Astrocyte of the hippocampus (primary cell): ENCODE results near the gene WDR35.

ENCODE experiments used
- DNase-seq: peaks from one replicate; pipeline ENCODE4 v3.0.0; 2011; ENCODE audit warnings: low read depth, low spot score

The WDR35 gene

DNA sequence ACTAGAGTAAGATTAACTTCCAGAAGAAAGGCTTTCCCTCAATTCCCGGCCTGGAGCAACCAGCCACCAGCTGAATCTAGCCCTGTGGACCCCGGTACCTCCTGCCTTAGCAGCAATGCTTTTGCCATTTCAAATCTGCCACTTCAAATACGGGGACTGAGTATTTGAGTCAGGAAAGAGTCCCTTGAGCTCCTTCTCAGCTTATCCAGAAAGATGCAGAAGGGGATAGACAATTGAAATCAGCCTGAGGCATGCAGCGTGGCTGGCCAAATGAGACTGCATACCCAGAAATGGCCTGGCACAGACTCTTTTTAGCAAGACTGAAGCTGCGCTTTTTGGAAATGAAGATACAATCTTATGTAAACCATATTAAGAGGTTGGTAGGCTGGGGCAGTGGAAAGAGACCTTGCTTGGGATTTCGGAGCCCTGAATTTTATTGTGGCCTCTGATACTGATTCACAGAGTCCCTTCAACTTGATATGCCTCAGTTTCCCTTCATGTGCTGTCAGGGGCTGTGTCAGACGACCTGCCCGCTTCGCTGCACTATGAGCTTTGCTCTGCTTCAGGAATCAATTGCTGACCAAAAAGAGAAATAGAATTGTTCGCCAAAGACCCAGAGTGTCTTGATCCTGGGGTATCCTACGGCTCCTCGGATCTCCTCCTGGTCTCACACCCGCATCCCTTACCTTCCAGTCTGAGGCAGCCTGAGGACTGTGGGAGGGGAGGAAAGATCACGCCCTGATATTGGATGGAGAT lies 21.5 kb upstream of the WDR35 start:
- no peak for DNase-seq

DNA sequence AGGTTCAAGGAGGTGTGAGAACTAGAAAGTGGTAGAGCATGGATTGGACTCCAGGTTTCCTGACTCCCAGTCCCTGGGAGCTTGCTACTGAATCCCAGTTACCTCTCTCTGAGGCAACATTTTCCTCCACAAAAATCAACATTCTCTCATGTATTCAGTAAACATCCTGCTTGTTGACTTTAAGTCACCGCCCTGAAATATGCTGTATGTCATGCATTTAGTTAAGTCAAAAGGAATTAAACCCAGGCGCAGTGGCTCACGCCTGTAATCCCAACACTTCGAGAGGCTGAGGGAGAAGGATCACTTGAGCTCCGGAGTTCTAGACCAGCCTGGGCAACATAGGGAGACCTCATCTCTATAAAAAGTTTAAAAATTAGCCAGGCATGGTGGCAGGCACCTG lies 18.8 kb upstream of the WDR35 start:
- no peak for DNase-seq

DNA sequence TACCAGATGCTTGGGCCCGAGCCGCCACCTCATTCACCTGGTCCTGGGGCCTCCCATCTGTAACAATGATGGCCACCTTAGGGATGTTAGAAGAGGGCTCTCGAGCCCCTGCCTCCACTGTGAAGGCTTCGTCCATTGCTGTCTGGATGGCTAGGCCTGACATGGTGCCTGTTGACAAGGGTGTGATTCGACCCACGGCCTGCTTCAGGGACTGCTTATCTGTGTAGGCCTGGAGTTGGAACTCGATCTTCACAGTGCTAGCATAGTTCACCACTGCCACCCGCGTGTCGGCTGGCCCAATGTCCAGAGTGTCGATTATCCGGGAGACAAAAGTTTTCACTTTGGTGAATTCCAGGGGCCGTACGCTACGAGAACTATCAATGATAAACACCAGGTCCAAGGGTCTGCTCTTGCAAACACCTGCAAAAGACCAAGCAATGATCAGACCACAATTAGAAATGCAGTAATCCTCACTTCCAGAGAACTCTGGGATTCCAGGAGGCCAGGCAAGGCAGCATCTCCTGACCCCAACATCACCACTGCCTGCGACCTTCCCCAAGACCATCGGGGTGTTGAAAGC lies 16.1 kb upstream of the WDR35 start:
- no peak for DNase-seq

DNA sequence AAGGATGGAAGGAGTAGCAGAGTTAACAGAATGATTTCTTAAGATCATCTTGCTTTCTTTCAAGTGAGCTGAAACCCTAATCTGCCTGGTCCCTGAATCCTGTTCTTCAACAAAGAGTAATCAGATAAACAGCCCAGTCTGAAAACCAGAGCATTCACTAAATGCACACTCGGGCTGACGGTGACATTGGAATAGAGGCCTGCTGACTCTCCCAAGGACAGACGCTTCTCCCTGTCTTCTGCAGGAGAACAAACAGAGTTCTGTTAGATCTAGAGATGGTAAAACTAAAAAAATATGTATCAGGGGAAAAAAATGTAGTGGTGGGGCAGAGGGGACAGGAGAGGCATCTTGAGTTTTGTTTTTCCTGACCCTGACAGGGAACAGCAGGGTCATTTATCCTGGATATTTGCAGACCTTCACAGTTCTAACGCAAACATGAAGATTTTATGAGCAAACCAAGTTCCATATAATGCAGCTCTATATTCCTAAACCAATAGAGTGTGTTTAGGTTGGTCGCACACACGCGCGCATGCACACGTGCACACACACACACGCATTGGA lies 15.2 kb upstream of the WDR35 start:
- no peak for DNase-seq

DNA sequence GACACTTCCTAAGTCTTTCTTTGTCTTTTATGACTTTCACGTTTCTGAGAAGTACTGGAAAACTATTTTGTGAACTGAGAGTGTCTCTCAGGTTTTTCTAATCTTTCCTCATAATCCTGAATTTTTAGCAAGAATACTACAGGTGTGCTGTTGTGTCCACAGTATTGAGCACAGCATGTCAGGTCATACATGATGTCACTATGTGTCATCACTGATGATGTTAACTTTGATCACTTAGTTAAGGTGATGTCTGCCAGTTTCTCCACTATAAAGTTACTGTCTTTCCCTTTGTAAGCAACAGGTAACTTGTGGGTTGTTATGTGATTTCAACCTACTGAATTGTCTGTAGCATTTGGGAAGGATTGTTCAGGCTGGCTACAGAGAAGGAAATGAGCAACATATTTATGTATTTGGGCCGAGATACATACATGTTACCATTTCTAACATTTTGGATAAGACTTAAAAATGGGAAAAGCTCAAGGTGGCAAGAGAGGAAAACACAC lies 11.5 kb upstream of the WDR35 start:
- DNase-seq = no peak

DNA sequence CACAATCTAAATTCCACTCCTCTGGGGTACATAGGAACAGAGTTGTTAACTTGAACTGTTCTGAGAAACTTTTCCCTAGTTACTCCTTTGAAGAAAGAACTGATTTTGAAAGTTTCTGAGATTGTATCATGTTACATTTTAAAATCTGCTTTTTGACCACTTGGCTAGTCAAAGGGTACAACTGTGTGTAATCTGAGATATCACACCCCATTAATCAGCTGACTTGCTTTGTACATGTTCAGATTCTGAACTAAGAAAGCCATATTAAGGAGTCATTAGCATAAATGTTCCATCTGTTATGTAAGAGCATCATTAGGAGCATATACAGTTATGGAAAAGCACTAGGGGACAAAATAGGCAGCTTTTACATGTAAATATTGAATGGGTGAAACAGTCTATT lies 3.8 kb upstream of the WDR35 start:
- no peak for DNase-seq

DNA sequence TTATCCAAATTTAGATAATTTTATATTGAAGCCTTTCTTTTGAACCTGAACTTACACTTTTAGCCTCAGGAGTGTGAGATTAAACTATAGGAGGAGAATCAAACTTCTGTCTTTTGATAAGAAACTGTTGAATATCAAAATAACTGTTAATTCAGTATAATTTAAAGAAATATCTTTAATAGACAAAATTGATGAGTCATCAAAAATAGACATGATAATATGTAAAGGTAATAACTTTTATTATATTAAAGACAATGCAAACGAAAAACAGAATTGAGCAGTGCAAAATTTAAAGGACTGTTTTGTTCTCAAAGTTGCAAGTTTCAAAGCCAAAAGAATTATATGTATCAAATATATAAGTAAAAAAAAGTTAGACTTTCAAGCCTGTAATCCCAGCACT lies 2.0 kb upstream of the WDR35 start:
- no peak for DNase-seq

DNA sequence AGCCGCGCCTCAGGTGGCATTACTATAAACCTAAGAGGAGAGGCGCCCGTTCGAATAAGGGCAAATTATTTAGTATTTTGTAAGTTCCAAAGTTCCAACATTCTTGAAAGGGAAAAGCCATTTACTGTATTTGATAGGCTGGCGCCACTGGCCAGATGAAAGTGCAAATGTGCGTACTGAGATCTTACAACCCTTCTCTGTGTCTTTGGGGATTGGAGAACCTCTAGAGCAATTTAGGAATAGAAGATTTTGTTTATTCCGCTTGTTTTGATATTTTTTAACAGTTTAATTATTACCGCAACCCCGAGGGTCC lies 467 bp upstream of the WDR35 start:
- DNase-seq = no peak

DNA sequence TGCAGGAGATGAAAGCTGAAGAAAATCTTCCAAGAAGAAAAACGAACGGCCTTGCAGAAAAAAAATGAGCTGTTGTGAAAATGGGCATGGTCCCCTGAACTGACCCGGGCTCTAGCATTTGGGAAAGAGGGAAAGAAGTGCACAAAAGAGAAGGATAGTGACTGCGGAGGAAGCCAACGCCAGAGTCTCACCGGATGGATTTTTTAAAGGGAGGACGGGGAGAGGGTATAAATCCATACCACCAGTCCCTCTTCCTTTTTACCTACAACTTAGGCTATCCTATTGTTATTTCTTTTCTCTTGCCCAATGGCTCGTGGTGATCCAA lies 601 bp downstream of the WDR35 start:
- DNase-seq = no peak

DNA sequence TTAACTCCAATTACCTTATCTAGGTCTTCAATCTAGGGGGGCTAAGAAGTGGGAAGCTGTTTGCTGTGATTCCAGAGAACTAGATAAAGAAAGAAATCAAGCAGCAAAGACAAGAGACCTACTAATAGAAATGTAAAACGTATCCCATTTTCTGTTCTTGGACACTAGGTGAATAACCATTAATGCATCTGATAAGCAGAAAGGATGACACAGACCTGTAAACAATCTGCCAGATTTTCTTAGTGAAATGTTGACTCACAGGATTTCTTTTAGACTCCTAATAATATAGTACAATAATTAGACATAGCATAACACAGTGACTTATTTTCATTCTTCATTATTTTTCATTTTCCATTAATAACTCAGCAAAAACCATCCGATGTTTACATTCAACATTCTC lies 1.3 kb downstream of the WDR35 start:
- DNase-seq = no peak

DNA sequence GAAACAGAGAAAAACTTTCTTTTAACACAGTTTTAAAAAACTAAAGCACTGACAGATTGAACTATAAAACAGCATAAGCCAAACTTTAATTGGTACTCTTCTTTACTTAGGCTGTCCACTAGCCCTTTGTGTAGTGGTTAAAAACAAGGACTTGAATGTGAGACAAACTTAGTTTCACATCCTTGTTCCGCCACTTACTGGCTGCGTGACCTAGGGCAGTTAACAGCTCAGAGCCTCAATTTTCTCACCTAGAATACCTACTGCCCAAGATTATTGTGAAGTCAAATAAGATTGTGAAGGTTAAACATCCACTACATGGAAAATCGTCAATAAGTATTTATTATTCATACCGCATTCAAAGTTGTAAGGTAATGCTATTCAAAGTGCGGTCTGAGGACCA lies 2.0 kb downstream of the WDR35 start:
- DNase-seq = no peak

DNA sequence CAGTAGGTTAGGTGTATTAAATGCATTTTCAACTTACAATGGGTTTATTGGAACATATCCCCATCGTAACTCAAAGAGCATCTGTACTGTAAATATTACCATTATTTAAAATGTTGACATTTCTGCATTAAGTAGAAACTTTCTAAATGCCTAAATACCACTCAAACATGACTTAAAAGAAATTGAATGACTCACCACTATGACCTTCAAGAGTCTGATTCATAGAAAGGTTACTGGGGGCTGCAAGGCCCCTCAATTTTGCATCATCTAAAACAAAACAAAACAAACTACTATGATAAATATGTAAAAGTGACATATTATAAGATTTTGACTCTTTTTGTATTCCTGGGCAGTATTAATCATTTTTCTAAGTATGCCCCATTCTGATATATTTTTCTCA lies 7.6 kb downstream of the WDR35 start:
- no peak for DNase-seq

DNA sequence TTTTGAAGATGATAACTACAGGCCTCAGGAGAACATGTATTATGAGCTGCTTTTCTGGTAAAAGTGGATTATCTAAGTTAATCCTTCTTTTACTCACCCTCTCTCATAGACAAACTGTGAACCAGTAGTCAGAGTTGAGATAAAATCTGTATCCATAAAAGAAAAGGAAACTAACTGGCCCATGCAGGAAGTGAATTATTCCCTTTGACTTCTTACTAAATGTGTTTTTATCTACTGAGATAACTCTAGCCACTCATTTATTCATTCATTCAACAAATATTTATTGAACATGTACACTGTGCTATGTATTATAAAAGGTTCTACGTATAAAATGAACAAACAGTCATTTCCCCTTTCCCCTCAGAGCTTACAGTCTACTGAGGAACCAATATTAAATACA lies 10.0 kb downstream of the WDR35 start:
- no peak for DNase-seq

DNA sequence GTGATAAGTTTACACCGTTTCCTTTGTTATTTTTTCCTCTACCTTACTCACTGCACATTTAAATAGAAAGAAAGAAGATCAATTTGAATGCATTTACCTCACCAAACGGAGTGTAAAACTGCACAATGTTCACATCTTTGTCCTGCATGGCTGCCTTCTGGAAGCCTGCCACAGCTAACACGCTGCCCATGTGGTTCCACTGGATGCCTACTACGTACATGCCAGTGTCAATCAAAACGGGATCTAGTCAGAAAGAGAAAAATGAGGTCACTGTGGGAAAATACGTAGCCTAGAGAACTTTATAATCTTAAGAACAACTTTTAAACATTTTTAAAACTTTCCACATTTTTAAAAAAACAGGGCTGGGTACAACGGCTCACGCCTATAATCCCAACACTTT lies 16.4 kb downstream of the WDR35 start:
- DNase-seq = peak; percentile 69

DNA sequence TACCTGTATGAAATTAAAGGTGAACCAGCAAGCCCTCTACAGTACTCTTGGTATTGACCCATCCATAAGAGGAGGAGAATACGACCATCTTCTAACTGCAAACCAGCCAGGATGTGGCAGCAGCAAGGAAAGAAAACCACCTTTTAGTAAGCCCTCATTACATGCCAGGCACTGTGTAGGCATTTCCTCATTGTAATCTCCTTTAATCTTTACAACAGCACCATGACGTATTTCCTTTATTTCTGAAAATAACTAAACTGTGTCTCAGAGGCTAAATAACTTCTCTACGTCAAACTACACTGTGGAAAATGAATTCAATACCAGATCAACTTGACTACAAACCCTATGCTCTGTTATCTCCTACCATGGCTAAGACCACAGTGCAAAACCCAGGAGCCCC lies 18.2 kb downstream of the WDR35 start:
- no peak for DNase-seq

DNA sequence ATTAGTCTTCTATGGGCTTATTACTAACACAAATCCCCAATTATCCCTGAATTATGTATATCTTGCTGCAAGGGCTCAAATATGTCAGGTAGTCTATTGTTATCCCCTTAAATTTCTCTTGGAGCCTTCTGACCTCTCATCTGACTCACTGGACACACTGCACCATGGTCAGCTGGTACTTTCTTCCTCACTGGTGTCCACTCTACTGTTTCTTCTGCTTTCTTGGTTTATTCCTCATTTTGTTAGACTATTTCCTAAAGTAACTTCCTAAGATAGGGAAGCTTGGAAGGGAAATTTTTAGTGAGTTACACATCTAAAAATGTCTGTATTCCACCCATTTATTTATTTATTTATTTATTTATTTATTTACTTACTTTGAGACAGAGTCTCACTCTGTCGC lies 26.5 kb downstream of the WDR35 start:
- DNase-seq = no peak

DNA sequence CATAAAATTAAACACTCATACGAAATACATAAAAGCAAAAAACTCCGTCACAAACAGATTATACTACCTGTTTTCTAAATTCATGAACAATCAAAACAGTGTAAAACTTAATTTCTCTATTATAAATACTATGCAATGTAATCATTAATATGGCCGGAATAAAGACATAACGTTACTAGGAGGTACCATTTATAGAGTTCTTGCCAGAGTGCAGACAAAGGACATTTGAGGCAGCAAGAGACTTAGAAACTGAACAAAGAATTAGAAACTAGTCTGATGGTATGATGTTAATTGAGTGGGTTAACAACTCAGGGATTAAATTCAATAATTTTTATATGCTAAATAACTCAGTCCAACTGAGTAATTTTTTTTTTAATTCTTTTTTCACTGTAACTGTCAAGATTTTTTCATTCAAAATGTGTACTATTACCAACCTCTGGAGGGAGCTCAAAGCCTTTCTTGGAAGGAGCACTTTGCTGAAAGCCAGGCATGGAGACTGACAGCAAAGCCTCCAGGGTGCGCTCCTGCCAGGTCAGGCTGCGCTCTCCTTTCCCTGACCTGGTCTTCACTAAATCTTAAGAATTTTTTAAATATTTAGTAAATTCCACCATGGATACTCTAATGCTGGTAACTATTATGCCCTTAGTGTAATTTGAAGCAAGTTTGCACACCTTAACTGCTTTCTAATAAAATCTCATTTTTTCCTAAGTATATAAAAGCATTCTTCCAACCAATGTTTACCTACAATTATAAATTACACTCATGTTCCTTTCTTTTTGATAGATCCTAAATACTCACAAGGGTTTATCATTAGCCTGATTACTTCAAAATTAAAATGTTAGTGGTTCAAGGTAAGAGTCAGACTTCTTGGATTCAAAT lies 34.1 kb downstream of the WDR35 start:
- peak; percentile 79 for DNase-seq

DNA sequence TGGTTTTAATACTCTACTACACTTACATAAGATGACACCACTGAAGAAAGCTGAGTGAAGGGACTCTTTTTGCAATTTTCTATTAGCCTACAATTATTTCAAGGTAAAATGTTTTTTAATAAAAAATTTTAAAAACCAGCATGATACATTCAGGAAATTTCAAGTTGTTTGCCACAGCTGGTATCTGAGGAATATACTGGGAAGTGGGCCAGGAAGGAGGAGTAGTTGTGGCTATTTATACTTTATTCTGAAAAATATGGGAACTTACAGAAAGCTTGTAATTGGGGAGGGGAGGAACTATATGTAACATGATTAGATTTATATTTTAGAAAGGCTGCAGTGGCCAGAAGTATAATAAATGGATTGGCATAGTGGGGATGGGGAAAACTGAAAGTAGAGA lies 40.8 kb downstream of the WDR35 start:
- peak; percentile 38 for DNase-seq

DNA sequence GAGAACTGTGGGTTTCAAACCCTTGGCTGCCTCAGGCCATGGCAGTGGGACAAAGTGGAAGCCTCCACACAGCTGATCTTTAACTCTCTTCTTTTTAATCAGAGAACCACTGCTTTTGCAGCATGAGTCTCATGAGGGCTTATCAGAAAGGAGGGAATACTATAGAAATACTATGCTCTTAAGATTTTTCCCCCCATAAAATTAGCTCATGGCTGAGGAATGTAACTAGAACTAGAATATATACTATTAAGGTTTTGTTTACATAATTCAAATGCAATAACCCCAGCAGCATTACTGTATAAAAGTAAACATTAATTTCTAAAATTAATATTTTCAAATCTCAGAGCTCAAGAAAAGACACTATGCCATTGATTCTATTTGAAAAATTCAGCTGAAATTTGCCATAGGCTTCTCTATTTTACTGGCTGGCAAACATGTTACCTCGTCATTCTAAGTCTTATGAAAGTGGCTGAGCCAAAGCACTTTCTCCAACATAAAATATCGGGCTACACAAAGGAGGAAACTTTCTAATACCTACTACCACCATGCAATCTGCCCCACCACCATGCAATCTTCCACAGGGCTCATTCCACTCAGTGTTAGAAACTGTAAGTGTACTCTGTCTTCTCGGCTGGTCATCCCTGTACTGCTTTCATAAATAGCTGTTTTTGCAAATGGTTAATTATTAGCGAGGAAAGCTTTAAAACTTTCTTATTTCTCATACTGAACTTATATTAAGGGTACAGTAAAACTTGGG lies 42.5 kb downstream of the WDR35 start:
- no peak for DNase-seq

DNA sequence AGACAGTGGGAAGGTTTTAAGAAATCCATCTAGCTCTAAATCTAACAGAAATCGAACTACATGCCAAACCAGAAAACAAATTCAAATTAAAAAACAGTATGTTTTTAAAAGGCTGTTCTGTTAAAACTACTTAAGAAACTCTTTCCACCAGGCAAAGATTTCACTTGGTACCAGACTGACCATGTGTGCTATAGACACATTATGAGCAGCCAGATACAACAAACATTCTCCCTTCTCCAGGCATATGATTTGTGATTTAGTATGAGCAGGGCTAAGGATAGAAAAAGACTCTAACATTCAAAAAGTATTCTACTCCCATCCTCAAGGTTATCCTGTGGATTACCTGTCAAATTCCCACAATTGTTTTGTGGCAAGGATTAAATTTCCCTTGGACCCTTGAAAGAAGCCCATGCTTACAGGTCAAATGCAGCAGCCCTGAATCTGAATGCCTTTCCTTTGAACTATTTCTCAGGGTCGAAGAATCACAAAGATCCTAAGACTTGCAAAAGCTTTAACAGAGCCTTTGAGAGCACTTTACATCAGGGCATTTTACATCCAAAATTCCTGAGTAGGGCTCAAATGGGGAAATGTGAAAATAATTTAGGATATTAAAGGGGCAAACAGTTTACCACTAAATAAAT lies 45.6 kb downstream of the WDR35 start:
- no peak for DNase-seq

DNA sequence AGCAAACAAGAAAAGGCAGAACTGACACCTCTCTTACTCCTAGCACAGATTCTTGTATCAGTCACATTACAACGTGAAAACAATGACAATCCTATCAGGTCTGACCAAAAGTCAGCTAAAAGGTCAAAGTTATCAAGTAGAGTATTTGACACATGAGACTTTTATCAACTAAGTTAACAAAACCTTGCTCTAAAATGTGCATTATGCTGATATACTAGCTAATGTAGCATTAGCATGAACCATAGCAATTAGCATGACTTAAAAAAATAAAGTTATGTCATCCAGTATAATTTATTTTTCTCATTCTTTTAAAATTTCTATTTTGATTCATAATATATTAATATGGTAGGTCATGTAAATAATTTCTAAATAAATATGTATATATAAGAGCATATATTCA lies 46.7 kb downstream of the WDR35 start:
- DNase-seq = no peak
